Ectodermal cell (in vitro differentiated cells): ENCODE data around the gene LHFPL6.

Source experiments
- H3K27ac ChIP-seq: 2 replicates; pipeline ENCODE4 v1.7.0; 2013; ENCODE audit warnings: mild to moderate bottlenecking, low read depth, low read length; ENCODE audit not compliant: insufficient read depth, poor library complexity, severe bottlenecking
- H3K27me3 ChIP-seq: 2 replicates; pipeline ENCODE4 v1.7.0; 2013; ENCODE audit warnings: mild to moderate bottlenecking, low read length; ENCODE audit not compliant: insufficient read depth, control insufficient read depth, poor library complexity, severe bottlenecking
- H3K36me3 ChIP-seq: one replicate; pipeline ENCODE4 v1.7.0; 2013; ENCODE audit warnings: low read length; ENCODE audit not compliant: control insufficient read depth, insufficient read depth
- H3K4me1 ChIP-seq: one replicate; pipeline ENCODE4 v1.7.0; 2013; ENCODE audit warnings: low read length; ENCODE audit not compliant: control insufficient read depth, insufficient read depth
- H3K4me3 ChIP-seq: 2 replicates; pipeline ENCODE4 v1.7.0; 2013; ENCODE audit warnings: low read depth, low read length, control low read depth; ENCODE audit not compliant: insufficient read depth
- H3K9me3 ChIP-seq: 2 replicates; pipeline ENCODE4 v1.7.0; 2013; ENCODE audit warnings: mild to moderate bottlenecking, low read length, moderate library complexity; ENCODE audit not compliant: control insufficient read depth
- WGBS, 2 experiments: methylation state at CpG; one replicate each; pipeline ENCODE4 v1.1.7; 2013; ENCODE audit warnings: missing lambda C conversion rate in 2 of 2; 5-methylcytosine and 5-hydroxymethylcytosine counted together

LHFPL6 gene

DNA sequence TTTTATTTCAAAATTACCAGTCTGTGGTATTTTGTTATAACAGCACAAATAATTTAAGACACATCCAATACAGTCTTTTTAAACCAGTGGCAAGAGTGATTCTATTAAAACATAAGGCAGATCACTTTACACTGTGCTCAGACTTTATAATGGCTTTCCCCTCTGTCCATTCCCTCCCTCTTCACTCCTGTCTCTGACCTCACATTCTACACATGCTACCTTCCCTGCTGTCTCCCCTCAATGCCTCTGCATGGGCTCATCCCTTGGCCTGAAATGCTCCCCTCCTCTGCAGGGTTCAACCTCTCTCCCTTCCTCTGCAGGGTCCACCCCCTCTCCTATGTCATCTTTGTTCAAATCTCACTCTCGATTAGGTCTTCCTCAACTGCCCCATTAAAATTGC, 170.8 kb downstream of the LHFPL6 start:
- no peaks in the 10 kb centered on the region for H3K36me3 ChIP-seq
- H3K4me3 ChIP-seq, result no peak overlapping the region
- peaks cover 4% of the 10 kb centered on the region for H3K4me1 ChIP-seq
- WGBS, 2 experiments, result 40 to 48% methylated on average over 1 of the region's 1 CpG
- H3K27me3 ChIP-seq, result no peaks in the 10 kb centered on the region
- H3K27ac ChIP-seq, result no peak overlapping the region
- H3K9me3 ChIP-seq, result no peaks in the 10 kb centered on the region

DNA sequence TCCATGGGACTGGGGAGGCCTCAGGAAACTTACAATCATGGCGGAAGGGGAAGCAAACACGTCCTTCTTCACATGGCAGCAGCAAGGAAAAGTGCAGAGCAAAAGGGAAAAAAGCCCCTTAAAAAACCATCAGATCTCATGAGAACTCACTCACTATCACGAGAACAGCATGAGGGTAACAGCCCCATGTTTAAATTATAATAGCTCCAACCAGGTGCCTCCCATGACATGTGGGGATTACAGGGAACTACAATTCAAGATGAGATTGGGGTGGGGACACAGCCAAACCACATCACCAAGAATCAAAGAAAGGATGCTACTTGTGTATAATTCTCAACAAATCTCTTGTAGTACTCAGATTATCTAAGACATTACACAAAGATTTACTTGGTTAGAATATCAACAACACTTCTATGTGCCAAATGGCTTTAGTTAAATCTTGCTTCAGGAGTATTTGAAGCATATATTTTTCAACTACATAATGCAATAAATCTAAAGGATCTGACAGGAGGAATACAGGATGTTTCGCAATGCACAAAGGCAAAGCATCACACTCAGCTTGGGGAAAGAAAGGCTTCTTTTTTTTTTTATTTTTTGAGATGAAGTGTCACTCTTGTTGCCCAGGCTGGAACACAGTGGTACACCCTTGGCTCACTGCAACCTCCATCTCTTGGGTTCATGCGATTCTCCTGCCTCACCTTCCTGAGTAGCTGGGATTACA, 180.0 kb downstream of the LHFPL6 start:
- H3K27me3 ChIP-seq, result peaks cover 3% of the 10 kb centered on the region
- H3K27ac ChIP-seq, result no peak overlapping the region
- no peak overlapping the region for H3K4me3 ChIP-seq
- peaks cover 9% of the 10 kb centered on the region for H3K4me1 ChIP-seq
- WGBS, 2 experiments, result 81 to 95% methylated on average over 4 to 5 of the region's 5 CpGs
- H3K36me3 ChIP-seq, result no peaks in the 10 kb centered on the region
- H3K9me3 ChIP-seq, result no peaks in the 10 kb centered on the region

DNA sequence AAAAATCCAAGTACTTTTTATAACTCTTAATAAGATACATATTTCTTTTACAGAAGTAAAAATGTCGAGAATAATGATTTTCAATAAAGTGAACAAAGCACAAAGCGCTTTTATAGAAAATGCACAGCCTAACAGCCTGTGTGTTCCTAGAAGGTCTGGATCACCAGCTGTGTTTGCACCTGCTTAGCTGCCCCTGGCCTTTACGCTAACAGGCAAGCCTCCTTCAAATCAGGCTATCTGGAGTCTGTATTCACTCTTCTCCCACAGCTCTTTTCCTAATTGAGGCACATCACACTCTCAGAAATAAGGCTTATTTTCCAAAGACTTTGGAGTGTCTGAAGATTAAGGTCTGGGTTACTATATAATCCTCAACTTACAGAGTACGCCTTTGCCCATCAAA, 183.1 kb downstream of the LHFPL6 start:
- no peaks in the 10 kb centered on the region for H3K36me3 ChIP-seq
- no peak overlapping the region for H3K27ac ChIP-seq
- peaks cover 3% of the 10 kb centered on the region for H3K27me3 ChIP-seq
- 86 to 87% methylated on average over 3 of the region's 4 CpGs for WGBS, 2 experiments
- H3K9me3 ChIP-seq, result no peaks in the 10 kb centered on the region
- H3K4me1 ChIP-seq, result peaks cover 27% of the 10 kb centered on the region
- no peak overlapping the region for H3K4me3 ChIP-seq

DNA sequence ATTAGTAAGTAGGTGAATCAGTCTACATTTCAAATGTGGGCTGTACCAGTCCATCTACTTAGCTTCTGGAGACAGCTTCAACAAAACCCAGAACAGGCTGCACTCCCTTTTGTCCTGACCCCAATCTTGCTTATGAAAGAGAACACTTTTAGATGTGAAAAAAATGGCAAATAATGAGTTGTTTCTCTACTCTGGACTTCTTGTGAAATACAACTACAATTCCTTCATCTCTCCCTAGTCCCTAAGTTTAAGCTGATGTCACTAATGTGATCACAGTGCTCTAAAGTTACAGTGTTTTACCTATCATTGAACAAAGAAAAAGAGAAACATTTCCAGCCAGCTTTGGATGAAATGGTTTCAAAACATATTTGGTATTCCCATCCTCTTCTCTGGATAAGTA, 183.9 kb downstream of the LHFPL6 start:
- H3K4me3 ChIP-seq, result no peak overlapping the region
- no peaks in the 10 kb centered on the region for H3K9me3 ChIP-seq
- H3K27me3 ChIP-seq, result peaks cover 3% of the 10 kb centered on the region
- H3K27ac ChIP-seq, result no peak overlapping the region
- H3K4me1 ChIP-seq, result peaks cover 27% of the 10 kb centered on the region
- no peaks in the 10 kb centered on the region for H3K36me3 ChIP-seq

DNA sequence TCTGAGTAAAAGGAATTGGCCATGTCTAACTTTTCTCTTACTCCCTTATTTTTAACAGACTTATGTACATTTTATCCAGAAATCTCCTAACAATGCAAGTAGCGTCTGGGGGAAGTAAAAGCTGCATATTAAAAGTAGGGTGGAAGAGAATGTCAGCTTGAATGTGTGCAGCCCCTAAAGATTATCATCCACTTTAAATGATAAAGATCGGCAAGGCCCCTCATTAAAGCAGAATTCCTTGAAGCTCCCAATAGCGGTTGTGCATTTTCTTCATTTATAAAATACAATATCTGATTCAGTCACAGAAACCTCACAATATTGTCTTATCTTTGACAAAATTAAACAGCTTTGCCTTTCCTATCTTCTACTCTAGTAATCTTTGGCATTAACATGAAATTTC, 184.6 kb downstream of the LHFPL6 start:
- Histone ChIP-seq H3K36me3 (no peaks in the 10 kb centered on the region), H3K4me3 (no peak overlapping the region), H3K27me3 (peaks cover 3% of the 10 kb centered on the region), H3K27ac (no peak overlapping the region), H3K9me3 (no peaks in the 10 kb centered on the region), H3K4me1 (peaks cover 27% of the 10 kb centered on the region)
- WGBS, 2 experiments, result 61 to 64% methylated on average over 2 to 3 of the region's 3 CpGs

DNA sequence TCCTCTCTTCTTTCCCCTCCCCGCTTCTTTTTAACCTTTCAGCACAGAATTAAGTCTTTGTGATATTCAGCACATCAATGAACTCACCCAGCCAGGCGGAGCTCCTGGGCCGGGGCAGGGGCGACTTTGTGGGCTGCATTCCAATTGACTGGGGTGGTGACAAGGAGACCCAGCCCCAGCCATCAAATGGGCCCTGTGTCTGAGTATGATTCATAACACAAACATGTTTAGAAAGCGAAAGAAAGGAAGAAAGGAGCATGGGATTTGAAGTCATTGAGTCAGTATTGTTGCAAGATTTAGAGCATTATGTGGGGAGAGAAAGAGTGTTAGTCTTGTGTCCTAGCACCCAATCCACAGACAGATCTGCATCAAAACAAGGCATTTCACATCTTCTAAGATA, 185.3 kb downstream of the LHFPL6 start:
- Histone ChIP-seq H3K4me1 (peaks cover 27% of the 10 kb centered on the region), H3K27me3 (peaks cover 3% of the 10 kb centered on the region), H3K9me3 (no peaks in the 10 kb centered on the region), H3K4me3 (no peak overlapping the region), H3K27ac (peak overlapping the region; percentile 52), H3K36me3 (no peaks in the 10 kb centered on the region)
- WGBS, 2 experiments, result 5 to 20% methylated on average over 5 of the region's 5 CpGs

DNA sequence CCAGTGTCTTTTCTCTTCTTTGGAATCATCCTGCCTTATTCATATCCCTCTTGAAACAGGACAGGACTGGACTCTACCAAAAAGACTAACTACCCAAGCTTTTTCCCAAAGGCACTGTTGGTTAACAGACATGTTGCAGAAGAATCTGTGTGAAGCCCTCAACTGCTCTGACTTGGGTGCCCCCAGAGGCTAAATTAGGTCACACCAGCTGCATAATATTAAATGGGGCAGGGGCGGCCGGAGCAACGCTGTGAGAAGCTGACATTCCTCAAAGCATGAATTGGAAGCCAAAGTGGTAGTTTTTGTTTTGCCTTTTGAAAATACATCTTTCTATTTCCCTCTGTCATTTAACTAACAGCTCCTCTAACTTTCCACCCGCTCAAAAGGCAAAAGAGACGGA, 185.9 kb downstream of the LHFPL6 start:
- Histone ChIP-seq H3K9me3 (no peaks in the 10 kb centered on the region), H3K27me3 (peaks cover 3% of the 10 kb centered on the region), H3K4me3 (no peak overlapping the region), H3K27ac (peak overlapping the region; percentile 52), H3K36me3 (no peaks in the 10 kb centered on the region), H3K4me1 (peaks cover 27% of the 10 kb centered on the region)
- 16 to 17% methylated on average over 5 of the region's 5 CpGs for WGBS, 2 experiments

DNA sequence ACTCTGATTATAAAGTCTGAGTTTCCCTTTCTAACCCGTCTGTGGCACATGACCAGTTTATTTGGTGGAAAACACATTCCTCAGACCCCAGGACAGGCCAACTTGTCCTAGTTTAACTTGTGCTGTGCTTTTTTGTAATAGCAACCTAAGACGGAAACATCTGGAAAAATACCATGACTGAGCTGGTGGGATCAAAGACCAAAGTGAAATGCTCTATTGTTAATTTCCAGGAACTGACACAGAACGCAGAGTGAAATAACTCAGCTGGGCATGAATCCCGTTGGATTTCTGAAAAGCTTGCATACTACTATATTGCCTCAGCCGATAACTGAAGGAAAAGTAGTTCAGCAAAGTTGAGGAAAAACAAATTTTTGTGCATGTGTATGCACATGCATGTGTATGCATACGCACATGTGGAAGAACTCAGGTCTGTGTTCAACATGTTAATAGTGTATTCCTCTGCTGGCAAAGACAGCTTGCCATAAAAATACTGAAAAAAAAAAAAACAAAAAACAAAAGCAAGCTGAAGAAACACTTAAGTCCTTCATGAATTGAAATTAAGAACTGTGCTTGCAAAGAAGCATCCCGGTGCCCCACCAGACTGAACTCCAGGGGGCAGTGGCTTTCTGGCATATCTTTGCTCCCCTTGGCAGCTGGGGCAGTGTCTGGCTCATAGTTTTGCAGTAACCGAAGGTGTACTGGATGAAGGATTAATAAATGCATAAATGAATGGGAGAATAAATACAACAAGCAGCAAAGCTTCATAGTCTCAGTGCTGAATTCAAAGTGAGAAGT, 187.8 kb downstream of the LHFPL6 start:
- WGBS, 2 experiments, result 69 to 79% methylated on average over 8 of the region's 8 CpGs
- Histone ChIP-seq H3K27me3 (no peaks in the 10 kb centered on the region), H3K27ac (no peak overlapping the region), H3K4me3 (no peak overlapping the region), H3K9me3 (no peaks in the 10 kb centered on the region), H3K36me3 (no peaks in the 10 kb centered on the region), H3K4me1 (peaks cover 37% of the 10 kb centered on the region)

DNA sequence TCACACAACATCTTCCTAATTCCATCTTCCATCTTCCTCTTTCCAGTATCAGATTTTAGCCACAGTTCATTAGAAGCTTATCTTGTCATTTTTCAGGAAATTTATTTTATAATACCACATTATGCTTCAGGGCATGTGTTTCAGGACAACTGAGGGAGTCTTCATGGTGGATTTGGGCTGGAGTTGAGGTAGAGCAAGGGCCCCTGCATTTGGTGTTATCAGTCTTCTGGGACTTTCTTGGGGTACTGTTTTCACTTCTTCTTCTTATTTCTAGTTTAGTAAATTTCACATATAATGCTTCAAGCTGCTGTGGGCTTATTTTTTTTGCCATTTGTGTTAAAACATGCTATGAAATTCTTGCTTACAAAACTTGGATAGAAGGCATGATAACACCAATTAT, 188.7 kb downstream of the LHFPL6 start:
- Histone ChIP-seq H3K36me3 (no peaks in the 10 kb centered on the region), H3K9me3 (no peaks in the 10 kb centered on the region), H3K4me1 (peaks cover 44% of the 10 kb centered on the region), H3K4me3 (no peak overlapping the region), H3K27ac (no peak overlapping the region), H3K27me3 (no peaks in the 10 kb centered on the region)

DNA sequence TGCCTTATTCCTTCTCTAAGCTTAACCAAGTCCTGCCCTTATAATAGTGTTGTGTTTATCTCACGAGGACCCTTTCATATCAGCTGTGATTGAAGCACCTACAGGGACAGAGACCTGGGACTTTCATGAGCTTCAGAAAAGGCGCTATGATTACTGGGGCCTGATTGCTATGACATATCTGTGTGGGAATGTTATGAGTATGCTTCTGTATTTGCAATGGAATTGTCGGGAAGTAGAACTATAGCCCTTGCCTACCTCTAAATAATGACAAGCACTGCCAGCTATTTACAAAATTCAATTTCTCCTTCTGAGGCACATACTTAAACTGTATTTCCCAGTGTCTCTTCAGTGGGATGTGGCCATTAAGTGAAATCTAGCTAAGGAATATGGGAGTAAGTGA, 191.5 kb downstream of the LHFPL6 start:
- H3K4me1 ChIP-seq, result peaks cover 20% of the 10 kb centered on the region
- H3K9me3 ChIP-seq, result no peaks in the 10 kb centered on the region
- H3K36me3 ChIP-seq, result no peaks in the 10 kb centered on the region
- H3K27me3 ChIP-seq, result no peaks in the 10 kb centered on the region
- WGBS, 2 experiments, result 90 to 91% methylated on average over 3 of the region's 3 CpGs
- H3K27ac ChIP-seq, result no peak overlapping the region
- H3K4me3 ChIP-seq, result no peak overlapping the region
